Endothelial cell of umbilical vein (primary cell): ENCODE results near the gene CHMP1B. TPM values are rescaled to one million over a fixed set of nuclear protein-coding genes. Genes with fewer than 3 reads are reported as not detected.

Experiments used
- BruUV-seq: library from RNA; stranded (reverse); fragments of 400-500 nt; replicated peaks from 2 replicates; lab custom pipeline; 2021; lab: Mats Ljungman, UMichigan
- CTCF ChIA-PET: fragments of 300-600, 350-600 bp; sonication (Branson Sonifier 250); formaldehyde crosslinking; loops from one replicate; lab custom pipeline; 2021; ENCODE audit warnings: antibody characterized with exemption, inconsistent platforms; lab: Charles Lee
- POLR2A ChIA-PET: fragments of 300-600, 350-600 bp; sonication (Branson Sonifier 250); formaldehyde crosslinking; loops from one replicate; lab custom pipeline; 2021; ENCODE audit warnings: antibody characterized with exemption, inconsistent platforms; lab: Charles Lee
- DNase-seq: peaks from one replicate; pipeline ENCODE4 v3.0.0-alpha.2; 2011; ENCODE audit warnings: low read depth, low spot score
- FAIRE-seq: peaks from 2 replicates; lab custom pipeline; 2011; peaks lifted over from hg19 to GRCh38; lab: Jason Lieb, UNC
- H2AFZ ChIP-seq: 2 replicates; pipeline ENCODE4 v1.6.0; 2012; ENCODE audit warnings: low read depth, low read length, control low read depth, inconsistent platforms
- H3K27ac ChIP-seq: 2 replicates; pipeline ENCODE4 v1.5.1; 2011; ENCODE audit warnings: low read depth, mild to moderate bottlenecking, control low read depth, low read length, moderate library complexity; ENCODE audit not compliant: insufficient read depth
- H3K27me3 ChIP-seq, 2 experiments: 2 replicates each; pipeline versions ENCODE4 v1.6.0 to v1.6.1; 2011; ENCODE audit warnings: low read length in 2 of 2, mixed read lengths in 1 of 2; ENCODE audit not compliant: control insufficient read depth in 2 of 2, insufficient read depth in 2 of 2
- H3K36me3 ChIP-seq, 2 experiments: 2 replicates in 1 of 2; 3 replicates in 1 of 2; pipeline ENCODE4 v1.5.1; 2011; ENCODE audit warnings: low read length in 2 of 2, mild to moderate bottlenecking in 1 of 2, moderate library complexity in 1 of 2; ENCODE audit not compliant: control insufficient read depth in 2 of 2, insufficient read depth in 2 of 2; ENCODE audit errors: extremely low read depth in 1 of 2
- H3K4me1 ChIP-seq: 3 replicates; pipeline ENCODE4 v1.5.1; 2011; ENCODE audit warnings: mild to moderate bottlenecking, low read length; ENCODE audit not compliant: control insufficient read depth, insufficient read depth; ENCODE audit errors: extremely low read depth
- H3K4me2 ChIP-seq: 2 replicates; pipeline ENCODE4 v1.6.1; 2011; ENCODE audit warnings: low read length, control low read depth, mixed read lengths; ENCODE audit not compliant: insufficient read depth
- H3K4me3 ChIP-seq, 3 experiments: fragments of 200-600 bp in 1 of 3; sonication (generic), shearing (Covaris generic) in 1 of 3; replicated peaks in 1 of 3; 2 replicates each; pipeline ENCODE4 v1.5.1; 2011 to 2016; ENCODE audit warnings: control low read depth in 3 of 3, low read length in 3 of 3, mild to moderate bottlenecking in 2 of 3, inconsistent platforms in 1 of 3, low read depth in 1 of 3, moderate library complexity in 1 of 3; ENCODE audit not compliant: insufficient read depth in 1 of 3
- H3K79me2 ChIP-seq: 2 replicates; pipeline ENCODE4 v1.6.0; 2012; ENCODE audit warnings: low read length, inconsistent platforms; ENCODE audit not compliant: control insufficient read depth, insufficient read depth
- H3K9ac ChIP-seq: replicated peaks from 2 replicates; pipeline ENCODE3; 2011; ENCODE audit warnings: low read length, control low read depth; ENCODE audit not compliant: insufficient read depth; ENCODE audit errors: extremely low read depth
- H3K9me1 ChIP-seq: replicated peaks from 3 replicates; pipeline ENCODE4 v1.6.0; 2011; ENCODE audit warnings: mild to moderate bottlenecking, low read length; ENCODE audit not compliant: control insufficient read depth, insufficient read depth; ENCODE audit errors: extremely low read depth
- H3K9me3 ChIP-seq: replicated peaks from 2 replicates; pipeline ENCODE4 v1.5.1; 2012; ENCODE audit warnings: low read length, inconsistent platforms; ENCODE audit not compliant: control insufficient read depth, insufficient read depth
- H4K20me1 ChIP-seq: replicated peaks from 2 replicates; pipeline ENCODE3; 2011; ENCODE audit warnings: mild to moderate bottlenecking, low read length; ENCODE audit not compliant: control insufficient read depth, insufficient read depth; ENCODE audit errors: extremely low read depth
- CTCF ChIP-seq, 2 donors: IDR thresholded peaks; 1 replicate in 1 of 2; 2 replicates in 1 of 2; pipeline ENCODE4 v1.5.1; 2011; ENCODE audit warnings: low read length in 2 of 2, mild to moderate bottlenecking in 2 of 2, moderate library complexity in 2 of 2, control low read depth in 1 of 2, inconsistent platforms in 1 of 2, low read depth in 1 of 2; ENCODE audit not compliant: insufficient read depth in 1 of 2; ENCODE audit errors: extremely low read depth in 1 of 2
- EZH2 ChIP-seq: IDR thresholded peaks from 2 replicates; pipeline ENCODE4 v1.6.1; 2012; ENCODE audit warnings: borderline replicate concordance, low read depth, mild to moderate bottlenecking, moderate library complexity, low read length, inconsistent platforms; ENCODE audit not compliant: severe bottlenecking
- FOS ChIP-seq: IDR thresholded peaks from 2 replicates; pipeline ENCODE4 v1.6.1; 2011; ENCODE audit warnings: mild to moderate bottlenecking, low read length, moderate library complexity, borderline replicate concordance; ENCODE audit not compliant: insufficient read depth
- GATA2 ChIP-seq: IDR thresholded peaks from 2 replicates; pipeline ENCODE4 v1.7.0; 2011; ENCODE audit warnings: low read depth, mild to moderate bottlenecking, moderate library complexity, mixed read lengths, low read length; ENCODE audit not compliant: insufficient read length, insufficient read depth
- JUN ChIP-seq: IDR thresholded peaks from 2 replicates; pipeline ENCODE4 v1.6.1; 2011; ENCODE audit warnings: borderline replicate concordance, low read depth; ENCODE audit not compliant: insufficient read length, insufficient read depth
- MYC ChIP-seq: IDR thresholded peaks from one replicate; pipeline ENCODE4 v1.6.1; 2011; ENCODE audit warnings: mild to moderate bottlenecking, low read depth, low read length
- POLR2A ChIP-seq: IDR thresholded peaks from 2 replicates; pipeline ENCODE4 v1.6.1; 2012; ENCODE audit warnings: low read depth, mild to moderate bottlenecking, control low read depth, low read length
- POLR2AphosphoS5 ChIP-seq: IDR thresholded peaks from 2 replicates; pipeline ENCODE4 v1.6.1; 2012; ENCODE audit warnings: low read depth, mild to moderate bottlenecking, control low read depth, low read length, moderate library complexity; ENCODE audit not compliant: insufficient read depth
- dilution Hi-C: fragments of 300-500 bp; cut with MboI; formaldehyde crosslinking; loops from one replicate; pipeline ENCODE4 v1.15.0; 2019; ENCODE audit warnings: low sequenced_read_pairs; ENCODE audit not compliant: extremely low pct_ligation_motif_present
- intact Hi-C: fragments of 100-400 bp; cut with micrococcal nuclease; formaldehyde crosslinking; loops from one replicate; pipeline ENCODE4 v1.10.0; 2022
- polyA plus RNA-seq, 4 experiments: library from polyadenylated mRNA; depleted of rRNA in 3 of 4; stranded (reverse) in 3 of 4; unstranded in 1 of 4; fragments of >200 nt; gene quantifications; 2 replicates each; pipeline versions ENCODE4 v1.2.1 to v1.2.3, GENCODE V29; 2011 to 2012; ENCODE audit warnings: missing spikeins in 1 of 4
- total RNA-seq: library from RNA; stranded (reverse); gene quantifications from 2 replicates; pipeline ENCODE4 v1.2.3, GENCODE V29; 2021
- TF ChIP-seq, protein P1 (sequence below): IDR thresholded peaks from 2 replicates; pipeline ENCODE4 v1.6.1; 2011; ENCODE audit not compliant: insufficient read depth, insufficient read length

CHMP1B gene
- total and polyA plus RNA-seq, 2 donors (not counting 3 experiments of a cell fraction or from before 2014, with no cell fraction given) = 24.0 to 27.0 TPM

- Histone ChIP-seq H3K9me3 (no peaks in the 10 kb centered on the region), H3K4me1 (no peaks in the 10 kb centered on the region), H3K4me3 (no peak overlapping the region), H3K27ac (no peak overlapping the region), H3K4me2 (no peak overlapping the region), H3K79me2 (no peaks in the 10 kb centered on the region), H3K9ac (no peak overlapping the region), H3K9me1 (no peaks in the 10 kb centered on the region), H3K27me3 (no peaks in the 10 kb centered on the region), H4K20me1 (no peaks in the 10 kb centered on the region), H2AFZ (no peak overlapping the region), H3K36me3 (no peaks in the 10 kb centered on the region)
- ChIA-PET CTCF (no interaction called here), POLR2A (no interaction called here)
- dilution Hi-C loops (no loop called here), intact Hi-C loops (no loop called here)
- BruUV-seq = no TSS peak
- TF ChIP-seq, protein P1, sequence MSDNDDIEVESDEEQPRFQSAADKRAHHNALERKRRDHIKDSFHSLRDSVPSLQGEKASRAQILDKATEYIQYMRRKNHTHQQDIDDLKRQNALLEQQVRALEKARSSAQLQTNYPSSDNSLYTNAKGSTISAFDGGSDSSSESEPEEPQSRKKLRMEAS = no peak
- no peak for TF ChIP-seq FOS
- TF ChIP-seq GATA2 = no peak
- TF ChIP-seq EZH2 = no peak
- TF ChIP-seq JUN = no peak
- no peak for TF ChIP-seq POLR2A
- no peak for TF ChIP-seq CTCF (IDR thresholded peaks at IDR 0.05; ENCODE audit: extremely low read depth in 1 of 2, insufficient read depth in 1 of 2, low read depth in 1 of 2, low read length in 2 of 2)
- TF ChIP-seq MYC = no peak
- TF ChIP-seq POLR2AphosphoS5 = no peak
- FAIRE-seq (no peak), DNase-seq (no peak)
Measured at GRCh38 chr18:11820697-11821096, 30.5 kb upstream of the CHMP1B start.
